GM23338 (cell line): Measurements from ENCODE around the gene CLPX. TPM values are rescaled to one million over a fixed set of nuclear protein-coding genes. Genes with fewer than 3 reads are reported as not detected.

Source experiments
- ATAC-seq: fragments of 200-7000 bp; cut with Tn5 transposase; 3 replicates; pipeline ENCODE4 v1.9.1; 2020
- DNase-seq: peaks from one replicate; pipeline ENCODE4 v3.0.0-alpha.2; 2015; ENCODE audit warnings: low spot score
- H2AFZ ChIP-seq: fragments of 200-600 bp; sonication (generic); 2 replicates; pipeline ENCODE4 v1.8.0; 2016; ENCODE audit warnings: antibody characterized with exemption, mild to moderate bottlenecking, moderate library complexity
- H3F3A ChIP-seq: fragments of 200-600 bp; sonication (generic); replicated peaks from 2 replicates; pipeline ENCODE4 v1.8.0; 2017; ENCODE audit warnings: antibody characterized with exemption, mixed run types, low read depth
- H3K27ac ChIP-seq: fragments of 200-600 bp; sonication (generic); 2 replicates; pipeline ENCODE4 v1.6.1; 2016; ENCODE audit warnings: low read depth
- H3K27me3 ChIP-seq: fragments of 200-600 bp; sonication (generic); 2 replicates; pipeline ENCODE4 v1.8.0; 2016; ENCODE audit warnings: mild to moderate bottlenecking, mixed run types, moderate library complexity; ENCODE audit not compliant: insufficient read depth
- H3K36me3 ChIP-seq: fragments of 200-600 bp; sonication (generic); 2 replicates; pipeline ENCODE4 v1.8.0; 2016; ENCODE audit warnings: mild to moderate bottlenecking; ENCODE audit not compliant: insufficient read depth
- H3K4me1 ChIP-seq: fragments of 200-600 bp; sonication (generic); 2 replicates; pipeline ENCODE4 v1.8.0; 2016; ENCODE audit warnings: mild to moderate bottlenecking, moderate library complexity; ENCODE audit not compliant: insufficient read depth
- H3K4me2 ChIP-seq: fragments of 200-600 bp; sonication (generic); 2 replicates; pipeline ENCODE4 v1.7.1; 2017; ENCODE audit warnings: mixed run types
- H3K4me3 ChIP-seq: fragments of 200-600 bp; sonication (generic); 2 replicates; pipeline ENCODE4 v1.6.1; 2016; ENCODE audit warnings: mixed run types
- H3K79me2 ChIP-seq: fragments of 200-600 bp; sonication (generic); replicated peaks from 2 replicates; pipeline ENCODE4 v1.8.0; 2017; ENCODE audit warnings: mild to moderate bottlenecking; ENCODE audit not compliant: insufficient read depth
- H3K9me2 ChIP-seq: fragments of 200-600 bp; sonication (generic); 2 replicates; pipeline ENCODE4 v1.8.0; 2017; ENCODE audit not compliant: insufficient read depth
- H4K20me1 ChIP-seq: fragments of 200-600 bp; sonication (generic); replicated peaks from 2 replicates; pipeline ENCODE4 v1.8.0; 2017; ENCODE audit warnings: mild to moderate bottlenecking; ENCODE audit not compliant: insufficient read depth
- H3K27ac Mint-ChIP-seq: 2 replicates; pipeline ENCODE4 v1.8.0; 2020; ENCODE audit warnings: inconsistent platforms, mild to moderate bottlenecking, moderate library complexity, mixed read lengths
- H3K27me3 Mint-ChIP-seq: 3 replicates; pipeline ENCODE4 v1.8.0; 2022; ENCODE audit warnings: low read depth, mild to moderate bottlenecking, moderate library complexity, mixed read lengths, inconsistent platforms; ENCODE audit not compliant: insufficient read depth, poor library complexity
- H3K36me3 Mint-ChIP-seq: 3 replicates; pipeline ENCODE4 v1.8.0; 2021; ENCODE audit warnings: low read depth, mild to moderate bottlenecking, inconsistent platforms, moderate library complexity, mixed read lengths
- H3K4me1 Mint-ChIP-seq: 3 replicates; pipeline ENCODE4 v1.8.0; 2020; ENCODE audit warnings: mild to moderate bottlenecking, inconsistent platforms, mixed read lengths
- H3K4me3 Mint-ChIP-seq: 3 replicates; pipeline ENCODE4 v1.8.0; 2021; ENCODE audit warnings: moderate library complexity, mild to moderate bottlenecking, inconsistent platforms, mixed read lengths
- H3K9me3 Mint-ChIP-seq: 3 replicates; pipeline ENCODE4 v1.8.0; 2020; ENCODE audit warnings: moderate library complexity, mild to moderate bottlenecking, inconsistent platforms, mixed read lengths
- CREB1 ChIP-seq: fragments of 250-450 bp; sonication (Bioruptor Pico); IDR thresholded peaks from 2 replicates; pipeline ENCODE4 v1.5.0; 2020; ENCODE audit warnings: low read depth, mild to moderate bottlenecking, moderate library complexity
- CTCF ChIP-seq, 2 experiments: fragments of 200-600 bp in 1 of 2; sonication (generic) in 1 of 2; conservative IDR thresholded peaks; 2 replicates each; pipeline versions ENCODE4 v1.5.1 to v1.6.1; 2016 to 2017; ENCODE audit warnings: antibody characterized with exemption in 2 of 2, low read depth in 2 of 2, mild to moderate bottlenecking in 2 of 2, moderate library complexity in 1 of 2
- EZH2 ChIP-seq: fragments of 200-600 bp; sonication (generic); IDR thresholded peaks from one replicate; pipeline ENCODE4 v1.8.0; 2017; ENCODE audit warnings: antibody characterized with exemption, mild to moderate bottlenecking, low read depth; ENCODE audit not compliant: unreplicated experiment
- EZH2phosphoT487 ChIP-seq: fragments of 200-600 bp; sonication (generic); IDR thresholded peaks from one replicate; pipeline ENCODE4 v1.8.1; 2018; ENCODE audit warnings: antibody characterized with exemption; ENCODE audit not compliant: unreplicated experiment
- JUNB ChIP-seq: IDR thresholded peaks from one replicate; pipeline ENCODE4 v1.6.1; 2016; ENCODE audit warnings: antibody characterized with exemption; ENCODE audit not compliant: unreplicated experiment
- NANOG ChIP-seq: IDR thresholded peaks from 2 replicates; pipeline ENCODE4 v1.6.1; 2016; ENCODE audit warnings: antibody characterized with exemption, borderline replicate concordance
- POLR2AphosphoS5 ChIP-seq: IDR thresholded peaks from 2 replicates; pipeline ENCODE4 v1.6.1; 2016; ENCODE audit warnings: antibody characterized with exemption, low read depth
- STAT1 ChIP-seq: IDR thresholded peaks from one replicate; pipeline ENCODE4 v1.6.1; 2016; ENCODE audit warnings: antibody characterized with exemption; ENCODE audit not compliant: unreplicated experiment
- ZNF114 ChIP-seq: fragments of 250-450 bp; sonication (Bioruptor Pico); IDR thresholded peaks from 2 replicates; pipeline ENCODE4 v1.5.0; 2020; ENCODE audit warnings: mild to moderate bottlenecking, moderate library complexity
- ZNF331 ChIP-seq: fragments of 250-450 bp; sonication (Bioruptor Pico); IDR thresholded peaks from 2 replicates; pipeline ENCODE4 v1.5.0; 2020; ENCODE audit warnings: low read depth, mild to moderate bottlenecking, moderate library complexity
- polyA plus RNA-seq: library from polyadenylated mRNA; unstranded; fragments of >200 nt; fragmentation: Nextera tagmentation; extraction: Ambion mirVana; gene quantifications from 2 replicates; pipeline ENCODE4 v1.2.1, GENCODE V29; 2016
- total RNA-seq: library from RNA; depleted of rRNA; stranded (reverse); fragments of >200 nt; shearing (Covaris generic); gene quantifications from 2 replicates; pipeline ENCODE4 v1.2.3, GENCODE V29; 2014
- TF ChIP-seq, protein P1 (sequence below): IDR thresholded peaks from one replicate; pipeline ENCODE4 v1.6.1; 2018; ENCODE audit warnings: antibody characterized with exemption; ENCODE audit not compliant: unreplicated experiment
- TF ChIP-seq, protein P2 (sequence below): IDR thresholded peaks from 2 replicates; pipeline ENCODE4 v1.6.1; 2016; ENCODE audit warnings: antibody characterized with exemption
- TF ChIP-seq, protein P3 (sequence below): fragments of 250-450 bp; sonication (Bioruptor Pico); IDR thresholded peaks from 2 replicates; pipeline ENCODE4 v1.5.0; 2020; ENCODE audit warnings: mild to moderate bottlenecking, moderate library complexity

The CLPX gene
- total and polyA plus RNA-seq, 2 experiments from 2014 or later, result 18.9 to 40.6 TPM

GRCh38 chr15:65171428-65171827, 13.7 kb downstream of the CLPX start:
- no peak for ATAC-seq
- H3K36me3 ChIP-seq, result peaks cover 27% of the 10 kb centered on the region
- Mint-ChIP-seq H3K4me1 (no peaks in the 10 kb centered on the region), H3K27ac (no peak overlapping the region), H3K27me3 (no peaks in the 10 kb centered on the region), H3K9me3 (no peaks in the 10 kb centered on the region), H3K4me3 (no peak overlapping the region), H3K36me3 (peaks cover 32% of the 10 kb centered on the region)
- no peak overlapping the region for H3K4me2 ChIP-seq
- no peak overlapping the region for H2AFZ ChIP-seq
- TF ChIP-seq JUNB (no peak), ZNF331 (CRISPR knock-in tag) (no peak), POLR2AphosphoS5 (no peak), NANOG (no peak), CTCF (conservative IDR thresholded peaks at IDR 0.05; ENCODE audit: low read depth in 2 of 2) (no peak), EZH2phosphoT487 (no peak), STAT1 (no peak), ZNF114 (CRISPR knock-in tag) (no peak), CREB1 (CRISPR knock-in tag) (no peak), EZH2 (no peak)
- TF ChIP-seq, protein P1, sequence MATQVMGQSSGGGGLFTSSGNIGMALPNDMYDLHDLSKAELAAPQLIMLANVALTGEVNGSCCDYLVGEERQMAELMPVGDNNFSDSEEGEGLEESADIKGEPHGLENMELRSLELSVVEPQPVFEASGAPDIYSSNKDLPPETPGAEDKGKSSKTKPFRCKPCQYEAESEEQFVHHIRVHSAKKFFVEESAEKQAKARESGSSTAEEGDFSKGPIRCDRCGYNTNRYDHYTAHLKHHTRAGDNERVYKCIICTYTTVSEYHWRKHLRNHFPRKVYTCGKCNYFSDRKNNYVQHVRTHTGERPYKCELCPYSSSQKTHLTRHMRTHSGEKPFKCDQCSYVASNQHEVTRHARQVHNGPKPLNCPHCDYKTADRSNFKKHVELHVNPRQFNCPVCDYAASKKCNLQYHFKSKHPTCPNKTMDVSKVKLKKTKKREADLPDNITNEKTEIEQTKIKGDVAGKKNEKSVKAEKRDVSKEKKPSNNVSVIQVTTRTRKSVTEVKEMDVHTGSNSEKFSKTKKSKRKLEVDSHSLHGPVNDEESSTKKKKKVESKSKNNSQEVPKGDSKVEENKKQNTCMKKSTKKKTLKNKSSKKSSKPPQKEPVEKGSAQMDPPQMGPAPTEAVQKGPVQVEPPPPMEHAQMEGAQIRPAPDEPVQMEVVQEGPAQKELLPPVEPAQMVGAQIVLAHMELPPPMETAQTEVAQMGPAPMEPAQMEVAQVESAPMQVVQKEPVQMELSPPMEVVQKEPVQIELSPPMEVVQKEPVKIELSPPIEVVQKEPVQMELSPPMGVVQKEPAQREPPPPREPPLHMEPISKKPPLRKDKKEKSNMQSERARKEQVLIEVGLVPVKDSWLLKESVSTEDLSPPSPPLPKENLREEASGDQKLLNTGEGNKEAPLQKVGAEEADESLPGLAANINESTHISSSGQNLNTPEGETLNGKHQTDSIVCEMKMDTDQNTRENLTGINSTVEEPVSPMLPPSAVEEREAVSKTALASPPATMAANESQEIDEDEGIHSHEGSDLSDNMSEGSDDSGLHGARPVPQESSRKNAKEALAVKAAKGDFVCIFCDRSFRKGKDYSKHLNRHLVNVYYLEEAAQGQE, result no peak
- TF ChIP-seq, protein P2, sequence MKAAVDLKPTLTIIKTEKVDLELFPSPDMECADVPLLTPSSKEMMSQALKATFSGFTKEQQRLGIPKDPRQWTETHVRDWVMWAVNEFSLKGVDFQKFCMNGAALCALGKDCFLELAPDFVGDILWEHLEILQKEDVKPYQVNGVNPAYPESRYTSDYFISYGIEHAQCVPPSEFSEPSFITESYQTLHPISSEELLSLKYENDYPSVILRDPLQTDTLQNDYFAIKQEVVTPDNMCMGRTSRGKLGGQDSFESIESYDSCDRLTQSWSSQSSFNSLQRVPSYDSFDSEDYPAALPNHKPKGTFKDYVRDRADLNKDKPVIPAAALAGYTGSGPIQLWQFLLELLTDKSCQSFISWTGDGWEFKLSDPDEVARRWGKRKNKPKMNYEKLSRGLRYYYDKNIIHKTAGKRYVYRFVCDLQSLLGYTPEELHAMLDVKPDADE, result no peak
- TF ChIP-seq, protein P3, sequence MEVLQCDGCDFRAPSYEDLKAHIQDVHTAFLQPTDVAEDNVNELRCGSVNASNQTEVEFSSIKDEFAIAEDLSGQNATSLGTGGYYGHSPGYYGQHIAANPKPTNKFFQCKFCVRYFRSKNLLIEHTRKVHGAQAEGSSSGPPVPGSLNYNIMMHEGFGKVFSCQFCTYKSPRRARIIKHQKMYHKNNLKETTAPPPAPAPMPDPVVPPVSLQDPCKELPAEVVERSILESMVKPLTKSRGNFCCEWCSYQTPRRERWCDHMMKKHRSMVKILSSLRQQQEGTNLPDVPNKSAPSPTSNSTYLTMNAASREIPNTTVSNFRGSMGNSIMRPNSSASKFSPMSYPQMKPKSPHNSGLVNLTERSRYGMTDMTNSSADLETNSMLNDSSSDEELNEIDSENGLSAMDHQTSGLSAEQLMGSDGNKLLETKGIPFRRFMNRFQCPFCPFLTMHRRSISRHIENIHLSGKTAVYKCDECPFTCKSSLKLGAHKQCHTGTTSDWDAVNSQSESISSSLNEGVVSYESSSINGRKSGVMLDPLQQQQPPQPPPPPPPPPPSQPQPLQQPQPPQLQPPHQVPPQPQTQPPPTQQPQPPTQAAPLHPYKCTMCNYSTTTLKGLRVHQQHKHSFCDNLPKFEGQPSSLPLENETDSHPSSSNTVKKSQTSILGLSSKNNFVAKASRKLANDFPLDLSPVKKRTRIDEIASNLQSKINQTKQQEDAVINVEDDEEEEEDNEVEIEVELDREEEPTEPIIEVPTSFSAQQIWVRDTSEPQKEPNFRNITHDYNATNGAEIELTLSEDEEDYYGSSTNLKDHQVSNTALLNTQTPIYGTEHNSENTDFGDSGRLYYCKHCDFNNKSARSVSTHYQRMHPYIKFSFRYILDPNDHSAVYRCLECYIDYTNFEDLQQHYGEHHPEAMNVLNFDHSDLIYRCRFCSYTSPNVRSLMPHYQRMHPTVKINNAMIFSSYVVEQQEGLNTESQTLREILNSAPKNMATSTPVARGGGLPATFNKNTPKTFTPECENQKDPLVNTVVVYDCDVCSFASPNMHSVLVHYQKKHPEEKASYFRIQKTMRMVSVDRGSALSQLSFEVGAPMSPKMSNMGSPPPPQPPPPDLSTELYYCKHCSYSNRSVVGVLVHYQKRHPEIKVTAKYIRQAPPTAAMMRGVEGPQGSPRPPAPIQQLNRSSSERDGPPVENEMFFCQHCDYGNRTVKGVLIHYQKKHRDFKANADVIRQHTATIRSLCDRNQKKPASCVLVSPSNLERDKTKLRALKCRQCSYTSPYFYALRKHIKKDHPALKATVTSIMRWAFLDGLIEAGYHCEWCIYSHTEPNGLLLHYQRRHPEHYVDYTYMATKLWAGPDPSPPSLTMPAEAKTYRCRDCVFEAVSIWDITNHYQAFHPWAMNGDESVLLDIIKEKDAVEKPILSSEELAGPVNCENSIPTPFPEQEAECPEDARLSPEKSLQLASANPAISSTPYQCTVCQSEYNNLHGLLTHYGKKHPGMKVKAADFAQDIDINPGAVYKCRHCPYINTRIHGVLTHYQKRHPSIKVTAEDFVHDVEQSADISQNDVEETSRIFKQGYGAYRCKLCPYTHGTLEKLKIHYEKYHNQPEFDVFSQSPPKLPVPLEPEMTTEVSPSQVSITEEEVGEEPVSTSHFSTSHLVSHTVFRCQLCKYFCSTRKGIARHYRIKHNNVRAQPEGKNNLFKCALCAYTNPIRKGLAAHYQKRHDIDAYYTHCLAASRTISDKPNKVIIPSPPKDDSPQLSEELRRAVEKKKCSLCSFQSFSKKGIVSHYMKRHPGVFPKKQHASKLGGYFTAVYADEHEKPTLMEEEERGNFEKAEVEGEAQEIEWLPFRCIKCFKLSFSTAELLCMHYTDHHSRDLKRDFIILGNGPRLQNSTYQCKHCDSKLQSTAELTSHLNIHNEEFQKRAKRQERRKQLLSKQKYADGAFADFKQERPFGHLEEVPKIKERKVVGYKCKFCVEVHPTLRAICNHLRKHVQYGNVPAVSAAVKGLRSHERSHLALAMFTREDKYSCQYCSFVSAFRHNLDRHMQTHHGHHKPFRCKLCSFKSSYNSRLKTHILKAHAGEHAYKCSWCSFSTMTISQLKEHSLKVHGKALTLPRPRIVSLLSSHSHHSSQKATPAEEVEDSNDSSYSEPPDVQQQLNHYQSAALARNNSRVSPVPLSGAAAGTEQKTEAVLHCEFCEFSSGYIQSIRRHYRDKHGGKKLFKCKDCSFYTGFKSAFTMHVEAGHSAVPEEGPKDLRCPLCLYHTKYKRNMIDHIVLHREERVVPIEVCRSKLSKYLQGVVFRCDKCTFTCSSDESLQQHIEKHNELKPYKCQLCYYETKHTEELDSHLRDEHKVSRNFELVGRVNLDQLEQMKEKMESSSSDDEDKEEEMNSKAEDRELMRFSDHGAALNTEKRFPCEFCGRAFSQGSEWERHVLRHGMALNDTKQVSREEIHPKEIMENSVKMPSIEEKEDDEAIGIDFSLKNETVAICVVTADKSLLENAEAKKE (CRISPR knock-in tag), result no peak
- 0 out of 2 replicates have a peak, but pooled peaks cover 3% of the 10 kb centered on the region for H3F3A ChIP-seq
- peaks cover 12% of the 10 kb centered on the region for H4K20me1 ChIP-seq
- DNase-seq, result no peak
- H3K79me2 ChIP-seq, result peaks cover 5% of the 10 kb centered on the region; the same call in 1 of the 2 replicates
- H3K4me3 ChIP-seq, result no peak overlapping the region
- no peaks in the 10 kb centered on the region for H3K27me3 ChIP-seq
- no peaks in the 10 kb centered on the region for H3K4me1 ChIP-seq
- no peak overlapping the region for H3K27ac ChIP-seq
- H3K9me2 ChIP-seq, result no peaks in the 10 kb centered on the region
